ENCODE results near the gene URAD.

DNA sequence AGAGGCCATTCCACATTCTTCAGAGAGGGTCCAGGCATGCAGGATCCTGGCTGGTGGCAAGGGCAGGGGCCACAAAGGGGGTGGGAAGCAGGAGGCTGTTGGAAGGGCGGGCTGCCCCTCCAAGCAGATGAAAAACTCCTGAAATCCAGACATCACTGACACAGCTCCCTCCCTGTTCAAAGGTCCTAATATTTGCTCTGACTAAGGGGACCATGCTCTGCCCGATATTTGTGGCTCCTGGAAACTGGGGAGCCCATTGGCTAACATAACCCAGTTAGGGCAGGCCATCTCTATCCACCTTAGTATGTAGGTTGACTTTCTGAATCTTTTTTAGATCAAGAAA, 16.0 kb downstream of the URAD start:
- TF ChIP-seq, protein P1, sequence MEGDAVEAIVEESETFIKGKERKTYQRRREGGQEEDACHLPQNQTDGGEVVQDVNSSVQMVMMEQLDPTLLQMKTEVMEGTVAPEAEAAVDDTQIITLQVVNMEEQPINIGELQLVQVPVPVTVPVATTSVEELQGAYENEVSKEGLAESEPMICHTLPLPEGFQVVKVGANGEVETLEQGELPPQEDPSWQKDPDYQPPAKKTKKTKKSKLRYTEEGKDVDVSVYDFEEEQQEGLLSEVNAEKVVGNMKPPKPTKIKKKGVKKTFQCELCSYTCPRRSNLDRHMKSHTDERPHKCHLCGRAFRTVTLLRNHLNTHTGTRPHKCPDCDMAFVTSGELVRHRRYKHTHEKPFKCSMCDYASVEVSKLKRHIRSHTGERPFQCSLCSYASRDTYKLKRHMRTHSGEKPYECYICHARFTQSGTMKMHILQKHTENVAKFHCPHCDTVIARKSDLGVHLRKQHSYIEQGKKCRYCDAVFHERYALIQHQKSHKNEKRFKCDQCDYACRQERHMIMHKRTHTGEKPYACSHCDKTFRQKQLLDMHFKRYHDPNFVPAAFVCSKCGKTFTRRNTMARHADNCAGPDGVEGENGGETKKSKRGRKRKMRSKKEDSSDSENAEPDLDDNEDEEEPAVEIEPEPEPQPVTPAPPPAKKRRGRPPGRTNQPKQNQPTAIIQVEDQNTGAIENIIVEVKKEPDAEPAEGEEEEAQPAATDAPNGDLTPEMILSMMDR (IDR thresholded peaks at IDR 0.05; ENCODE audit: borderline replicate concordance, extremely low read depth, low read length, poor library complexity, severe bottlenecking) = no peak
- no peak for TF ChIP-seq EZH2 (IDR thresholded peaks at IDR 0.05; ENCODE audit: borderline replicate concordance, low read depth, low read length, severe bottlenecking)

All from DND-41 (cell line).